AG04450 (cell line): Measurements from ENCODE around the gene STPG1. TPM values are rescaled to one million over a fixed set of nuclear protein-coding genes. Genes with fewer than 3 reads are reported as not detected.

Experiments
- CTCF ChIA-PET: fragments of 300-600, 350-600 bp; formaldehyde crosslinking; extraction: SDS; loops from one replicate; lab custom pipeline; 2022; ENCODE audit warnings: antibody characterized with exemption, inconsistent platforms; lab: Charles Lee
- POLR2A ChIA-PET: fragments of 350-600 bp; formaldehyde crosslinking; extraction: SDS; loops from one replicate; lab custom pipeline; 2021; ENCODE audit warnings: antibody characterized with exemption, inconsistent platforms; lab: Yijun Ruan, JAX
- DNase-seq: peaks from one replicate; pipeline ENCODE4 v3.0.0-alpha.2; 2011; ENCODE audit warnings: low read depth, low spot score
- H3K27ac ChIP-seq: one replicate; pipeline ENCODE4 v1.5.1; 2012; ENCODE audit warnings: low read depth, low read length, control low read depth
- H3K27me3 ChIP-seq: one replicate; pipeline ENCODE4 v1.6.0; 2012; ENCODE audit warnings: low read length; ENCODE audit not compliant: control insufficient read depth, insufficient read depth
- H3K4me3 ChIP-seq: 2 replicates; pipeline ENCODE4 v1.5.1; 2011; ENCODE audit warnings: mild to moderate bottlenecking, low read depth, low read length, control low read depth
- H3K9me3 ChIP-seq: 2 replicates; pipeline ENCODE4 v1.5.1; 2012; ENCODE audit warnings: low read length; ENCODE audit not compliant: control insufficient read depth, insufficient read depth
- polyA plus RNA-seq: library from polyadenylated mRNA; depleted of rRNA; stranded (reverse); fragments of >200 nt; gene quantifications from 2 replicates; pipeline ENCODE4 v1.2.3, GENCODE V29; 2011
- TF ChIP-seq, protein P1 (sequence below): IDR thresholded peaks from 2 replicates; pipeline ENCODE4 v1.5.1; 2011; ENCODE audit warnings: low read depth, low read length, control low read depth, inconsistent platforms

STPG1 gene
- polyA plus RNA-seq, 1 experiment, result 7.9 TPM

DNA sequence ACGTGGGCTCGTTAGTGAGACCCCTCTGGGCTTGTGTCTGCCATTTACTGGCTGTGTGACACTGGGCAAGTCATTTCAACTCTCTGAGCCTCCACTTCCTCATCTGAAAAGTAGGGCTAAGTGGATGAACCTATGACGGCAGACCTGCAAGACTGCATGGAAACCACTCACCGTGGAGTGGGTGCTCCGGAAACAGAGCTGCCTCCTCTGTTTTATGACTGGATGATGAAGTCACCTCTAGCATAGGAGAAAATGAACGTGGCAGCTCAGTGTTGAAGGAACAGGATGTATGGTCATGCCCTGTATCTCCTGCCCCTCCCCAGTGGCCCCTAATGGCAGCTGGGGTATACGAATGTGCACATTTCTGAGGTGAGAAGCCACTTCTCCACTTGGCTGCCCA lies 40.5 kb downstream of the STPG1 start:
- no peak overlapping the region for H3K27ac ChIP-seq
- no peak overlapping the region for H3K4me3 ChIP-seq
- CTCF ChIA-PET, result interaction anchor here (0.6 to 0.9 kb wide), 2 partner anchors 174 to 328 kb away, joined by 3 to 5 read pairs; no protein-coding TSS in a partner anchor
- DNase-seq, result no peak
- POLR2A ChIA-PET, result no interaction called here
- H3K27me3 ChIP-seq, result no peaks in the 10 kb centered on the region
- H3K9me3 ChIP-seq, result no peaks in the 10 kb centered on the region
- TF ChIP-seq, protein P1, sequence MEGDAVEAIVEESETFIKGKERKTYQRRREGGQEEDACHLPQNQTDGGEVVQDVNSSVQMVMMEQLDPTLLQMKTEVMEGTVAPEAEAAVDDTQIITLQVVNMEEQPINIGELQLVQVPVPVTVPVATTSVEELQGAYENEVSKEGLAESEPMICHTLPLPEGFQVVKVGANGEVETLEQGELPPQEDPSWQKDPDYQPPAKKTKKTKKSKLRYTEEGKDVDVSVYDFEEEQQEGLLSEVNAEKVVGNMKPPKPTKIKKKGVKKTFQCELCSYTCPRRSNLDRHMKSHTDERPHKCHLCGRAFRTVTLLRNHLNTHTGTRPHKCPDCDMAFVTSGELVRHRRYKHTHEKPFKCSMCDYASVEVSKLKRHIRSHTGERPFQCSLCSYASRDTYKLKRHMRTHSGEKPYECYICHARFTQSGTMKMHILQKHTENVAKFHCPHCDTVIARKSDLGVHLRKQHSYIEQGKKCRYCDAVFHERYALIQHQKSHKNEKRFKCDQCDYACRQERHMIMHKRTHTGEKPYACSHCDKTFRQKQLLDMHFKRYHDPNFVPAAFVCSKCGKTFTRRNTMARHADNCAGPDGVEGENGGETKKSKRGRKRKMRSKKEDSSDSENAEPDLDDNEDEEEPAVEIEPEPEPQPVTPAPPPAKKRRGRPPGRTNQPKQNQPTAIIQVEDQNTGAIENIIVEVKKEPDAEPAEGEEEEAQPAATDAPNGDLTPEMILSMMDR, result no peak

DNA sequence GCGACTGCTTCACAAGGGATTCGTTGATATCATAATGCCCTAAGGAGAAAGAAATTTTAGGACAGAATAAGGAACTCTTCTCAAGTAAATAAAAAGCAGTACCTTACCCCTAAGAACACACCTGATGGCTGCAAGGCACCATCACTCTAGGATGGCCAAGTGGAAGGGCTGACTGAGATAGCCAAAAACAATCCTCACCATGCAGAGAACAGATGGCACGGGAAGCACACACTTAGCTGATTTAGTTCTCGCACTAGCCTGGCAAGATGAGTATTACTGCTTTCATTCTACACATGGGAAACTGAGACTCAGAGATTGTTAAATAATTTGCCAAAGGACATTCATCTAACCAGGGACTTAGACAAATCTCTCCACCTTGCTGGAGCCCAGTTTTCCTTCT lies 43.8 kb downstream of the STPG1 start:
- H3K4me3 ChIP-seq, result no peak overlapping the region
- DNase-seq, result no peak
- no peaks in the 10 kb centered on the region for H3K27me3 ChIP-seq
- no peak overlapping the region for H3K27ac ChIP-seq
- no peaks in the 10 kb centered on the region for H3K9me3 ChIP-seq
- ChIA-PET CTCF (no interaction called here), POLR2A (no interaction called here)
- TF ChIP-seq, protein P1, result no peak

DNA sequence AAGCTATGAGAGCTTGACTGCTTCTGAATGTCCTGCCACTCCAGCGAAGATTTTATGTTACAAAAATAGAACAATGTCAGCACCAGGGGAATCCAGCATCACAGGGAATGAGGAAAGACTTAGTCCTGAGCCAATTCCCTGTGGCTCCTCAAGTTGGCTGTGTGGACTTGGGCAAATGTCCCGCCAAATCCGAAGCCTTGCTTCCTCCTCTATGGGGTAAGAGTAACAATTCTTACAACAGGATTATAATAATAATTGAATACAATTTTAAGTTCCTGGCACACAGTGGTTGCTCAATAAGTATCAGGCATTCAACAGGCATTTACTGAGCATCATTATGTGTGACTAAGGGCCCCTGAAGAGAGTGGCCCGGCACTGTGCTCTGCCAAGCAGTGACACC lies 44.4 kb downstream of the STPG1 start:
- TF ChIP-seq, protein P1, result no peak
- Histone ChIP-seq H3K27ac (no peak overlapping the region), H3K27me3 (no peaks in the 10 kb centered on the region), H3K9me3 (no peaks in the 10 kb centered on the region), H3K4me3 (no peak overlapping the region)
- ChIA-PET POLR2A (no interaction called here), CTCF (interaction anchor here (1.3 kb wide), 1 partner anchor 22 kb away, joined by 5 read pairs; no protein-coding TSS in a partner anchor)
- DNase-seq, result no peak

DNA sequence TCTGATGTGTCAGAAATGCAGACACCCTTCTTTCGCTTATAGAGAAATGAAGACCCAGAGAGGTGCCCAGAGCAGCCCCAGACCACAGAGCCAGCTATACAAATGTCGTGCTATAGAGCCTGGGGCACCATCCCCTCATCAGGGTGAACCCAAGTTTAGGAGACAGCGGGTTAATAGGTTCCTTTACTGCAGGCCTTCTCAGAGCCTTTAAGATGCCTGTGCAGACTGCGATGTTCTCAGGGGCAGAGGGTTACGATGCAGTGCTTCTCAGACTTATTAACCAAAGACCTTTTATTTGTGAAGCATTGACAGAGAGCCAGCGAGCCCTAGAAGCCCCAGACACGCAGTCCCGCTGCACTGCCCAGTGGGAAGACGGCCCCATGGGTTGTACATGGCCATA lies 46.9 kb downstream of the STPG1 start:
- no peaks in the 10 kb centered on the region; the same call in 1 of the 2 replicates for H3K9me3 ChIP-seq
- H3K4me3 ChIP-seq, result no peak overlapping the region
- ChIA-PET CTCF (interaction anchor here (1.4 to 6.0 kb wide), 4 partner anchors 25 to 167 kb away, joined by 5 to 30 read pairs (median 12); no protein-coding TSS in a partner anchor), POLR2A (no interaction called here)
- TF ChIP-seq, protein P1, result no peak
- no peaks in the 10 kb centered on the region for H3K27me3 ChIP-seq
- no peak overlapping the region for H3K27ac ChIP-seq
- no peak for DNase-seq

DNA sequence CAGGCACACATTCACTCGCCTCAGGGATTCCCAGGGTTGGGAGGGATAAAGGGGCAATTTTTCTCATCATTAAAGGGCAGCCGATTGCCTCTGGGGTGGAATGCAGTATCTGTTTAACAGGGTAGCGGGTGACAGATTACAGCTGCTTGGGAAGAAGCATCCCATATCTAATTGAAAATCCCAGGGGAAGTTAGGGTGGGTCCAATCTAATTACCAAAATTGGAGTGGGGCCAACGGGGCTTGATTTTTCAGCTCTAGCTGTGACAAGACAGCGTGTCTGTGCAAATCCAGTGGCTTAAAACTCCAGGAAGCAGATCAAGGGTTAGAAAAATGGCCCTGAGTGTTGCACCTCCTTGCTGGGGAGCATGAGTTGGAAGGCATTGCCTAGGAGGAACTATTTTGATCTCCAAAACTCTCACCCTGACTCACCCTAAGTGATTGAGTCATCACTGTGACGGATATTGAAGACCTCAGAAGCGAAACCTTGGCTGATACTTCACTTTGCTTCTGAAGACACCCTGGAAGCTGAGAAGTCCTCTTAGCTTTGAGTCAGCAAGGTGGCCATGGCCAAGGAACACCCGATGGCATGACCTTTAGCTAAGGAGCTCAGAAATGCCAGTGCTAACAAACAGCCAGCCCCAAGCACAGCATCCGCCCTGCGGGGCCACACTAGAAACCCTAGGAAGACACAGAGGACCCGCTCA lies 48.5 kb downstream of the STPG1 start:
- H3K27me3 ChIP-seq, result no peaks in the 10 kb centered on the region
- no peaks in the 10 kb centered on the region; the same call in 1 of the 2 replicates for H3K9me3 ChIP-seq
- TF ChIP-seq, protein P1, result no peak
- POLR2A ChIA-PET, result interaction anchor here (1.0 to 1.3 kb wide), 2 partner anchors 13 to 71 kb away, joined by 3 to 4 read pairs; no protein-coding TSS in a partner anchor
- no peak overlapping the region for H3K4me3 ChIP-seq
- H3K27ac ChIP-seq, result peak overlapping the region; percentile 31
- CTCF ChIA-PET, result interaction anchor here (2.0 to 6.0 kb wide), 3 partner anchors 26 to 166 kb away, joined by 9 to 30 read pairs (median 14); no protein-coding TSS in a partner anchor
- DNase-seq, result peak; percentile 63
